Tibial artery (tissue), 4 donors: Measurements from ENCODE around the gene UNC13B.

Experiments used
- DNase-seq, 2 donors: peaks; one replicate each; pipeline ENCODE4 v3.0.0-alpha.2; 2019
- H3K27ac ChIP-seq, 2 donors: fragments of 200-600 bp; sonication (generic) in 1 of 2; 1 replicate in 1 of 2; 2 replicates in 1 of 2; pipeline ENCODE4 v1.5.1; 2018 to 2019; ENCODE audit warnings: mild to moderate bottlenecking in 1 of 2
- H3K27me3 ChIP-seq, 2 donors: fragments of 200-600 bp; sonication (generic) in 1 of 2; one replicate each; pipeline versions ENCODE4 v1.5.1 to v1.6.0; 2016 to 2019
- H3K36me3 ChIP-seq, 3 donors: fragments of 200-600 bp; sonication (generic) in 2 of 3; one replicate each; pipeline ENCODE4 v1.5.1; 2016 to 2019; ENCODE audit warnings: mild to moderate bottlenecking in 2 of 3
- H3K4me1 ChIP-seq, 4 donors: fragments of 200-600 bp; sonication (generic) in 2 of 4; 1 replicate in 3 of 4; 2 replicates in 1 of 4; pipeline ENCODE4 v1.5.1; 2016 to 2019
- H3K4me3 ChIP-seq, 2 donors: fragments of 200-600 bp; sonication (generic) in 1 of 2; 1 replicate in 1 of 2; 2 replicates in 1 of 2; pipeline ENCODE4 v1.5.1; 2018 to 2019; ENCODE audit warnings: mild to moderate bottlenecking in 2 of 2
- H3K9me3 ChIP-seq, 3 donors: fragments of 200-600 bp; sonication (generic) in 1 of 3; one replicate each; pipeline ENCODE4 v1.5.1; 2016 to 2019
- CTCF ChIP-seq, 2 experiments: fragments of 200-600 bp in 1 of 2; fragments of 450-650 bp in 1 of 2; IDR thresholded peaks; one replicate each; pipeline ENCODE4 v1.5.1; 2017 to 2019; ENCODE audit warnings: antibody characterized with exemption in 2 of 2, mild to moderate bottlenecking in 1 of 2, moderate library complexity in 1 of 2
- intact Hi-C: fragments of 100-400 bp; cut with DNase I; formaldehyde crosslinking; loops from one replicate; pipeline ENCODE4 v1.15.0; 2023; ENCODE audit warnings: low total_unique reads

UNC13B gene

GRCh38 chr9:35436933-35437332 lies 275.1 kb downstream of the UNC13B start:
- TF ChIP-seq CTCF (IDR thresholded peaks at IDR 0.05), result no peak
- no peak overlapping the region for H3K27ac ChIP-seq
- intact Hi-C loops, result no loop called here
- no peak overlapping the region for H3K4me3 ChIP-seq
- no peaks in the 10 kb centered on the region for H3K9me3 ChIP-seq
- no peaks in the 10 kb centered on the region for H3K4me1 ChIP-seq
- no peak for DNase-seq
- H3K36me3 ChIP-seq, result no peaks in the 10 kb centered on the region
- no peaks in the 10 kb centered on the region for H3K27me3 ChIP-seq

- DNase-seq, result no peak
- H3K9me3 ChIP-seq, result no peaks in the 10 kb centered on the region
- no peak overlapping the region for H3K27ac ChIP-seq
- no peak for TF ChIP-seq CTCF (IDR thresholded peaks at IDR 0.05)
- intact Hi-C loops, result no loop called here
- H3K4me3 ChIP-seq, result no peak overlapping the region
- H3K36me3 ChIP-seq, result no peaks in the 10 kb centered on the region
- H3K27me3 ChIP-seq, result no peaks in the 10 kb centered on the region
- no peaks in the 10 kb centered on the region for H3K4me1 ChIP-seq
Observed at GRCh38 chr9:35446012-35446411, 284.2 kb downstream of the UNC13B start.

GRCh38 chr9:35448496-35448895 lies 286.7 kb downstream of the UNC13B start:
- intact Hi-C loops, result no loop called here
- H3K27me3 ChIP-seq, result no peaks in the 10 kb centered on the region
- no peak for DNase-seq

GRCh38 chr9:35452481-35452880 lies 290.7 kb downstream of the UNC13B start:
- Histone ChIP-seq H3K27me3 (no peaks in the 10 kb centered on the region), H3K27ac (no peak overlapping the region), H3K36me3 (no peaks in the 10 kb centered on the region), H3K9me3 (no peaks in the 10 kb centered on the region), H3K4me1 (no peaks in the 10 kb centered on the region), H3K4me3 (no peak overlapping the region)
- no peak for DNase-seq
- intact Hi-C loops, result no loop called here
- no peak for TF ChIP-seq CTCF (IDR thresholded peaks at IDR 0.05)

More at GRCh38 chr9:35448496-35448895, 286.7 kb downstream of the UNC13B start:
- H3K4me1 ChIP-seq, result no peaks in the 10 kb centered on the region
- no peak overlapping the region for H3K4me3 ChIP-seq
- no peak overlapping the region for H3K27ac ChIP-seq
- H3K36me3 ChIP-seq, result no peaks in the 10 kb centered on the region
- TF ChIP-seq CTCF (IDR thresholded peaks at IDR 0.05), result no peak
- no peaks in the 10 kb centered on the region for H3K9me3 ChIP-seq

- no peak for TF ChIP-seq CTCF (IDR thresholded peaks at IDR 0.05)
- Histone ChIP-seq H3K36me3 (no peaks in the 10 kb centered on the region), H3K27ac (no peak overlapping the region), H3K27me3 (no peaks in the 10 kb centered on the region), H3K4me3 (no peak overlapping the region), H3K4me1 (no peaks in the 10 kb centered on the region), H3K9me3 (no peaks in the 10 kb centered on the region)
- intact Hi-C loops, result no loop called here
- no peak for DNase-seq
Observed at GRCh38 chr9:35453786-35454185, 292.0 kb downstream of the UNC13B start.
